GM10847 (cell line): ENCODE results near the gene ZNF83.

Experiments
- POLR2A ChIP-seq: IDR thresholded peaks from 2 replicates; pipeline ENCODE4 v1.6.1; 2011; ENCODE audit not compliant: insufficient read length; ENCODE audit errors: extremely low read depth

ZNF83 gene

GRCh38 chr19:52600639-52601024, 37.5 kb downstream of the ZNF83 start:
- no peak for TF ChIP-seq POLR2A

GRCh38 chr19:52599241-52599640, 38.9 kb downstream of the ZNF83 start:
- TF ChIP-seq POLR2A: no peak

- TF ChIP-seq POLR2A: no peak
These were observed 45.9 kb downstream of the ZNF83 start for GRCh38 chr19:52592301-52592700.

- TF ChIP-seq POLR2A: no peak
These were observed 47.4 kb downstream of the ZNF83 start for GRCh38 chr19:52590728-52591127.

- TF ChIP-seq POLR2A: no peak
These were observed 52.6 kb downstream of the ZNF83 start for GRCh38 chr19:52585604-52586003.

GRCh38 chr19:52584736-52585440, 53.3 kb downstream of the ZNF83 start:
- no peak for TF ChIP-seq POLR2A

GRCh38 chr19:52570000-52570861, 67.9 kb downstream of the ZNF83 start, which contains the start of gene ZNF701:
ZNF701 (plus strand) TSS chr19:52570287; CDS start chr19:52574148, 3,861 bp downstream.
- peak; percentile 89 for TF ChIP-seq POLR2A

- no peak for TF ChIP-seq POLR2A
These were observed 70.2 kb downstream of the ZNF83 start for GRCh38 chr19:52567921-52568320.

- TF ChIP-seq POLR2A: no peak
These were observed 71.6 kb downstream of the ZNF83 start for GRCh38 chr19:52566588-52566987.

GRCh38 chr19:52566121-52566520, 72.0 kb downstream of the ZNF83 start:
- TF ChIP-seq POLR2A: no peak
